Ovary (tissue), 9 donors: ENCODE measurements around the gene ATXN7. TPM values are rescaled to one million over a fixed set of nuclear protein-coding genes. Genes with fewer than 3 reads are reported as not detected.

Experiments
- DNase-seq, 5 donors: peaks; one replicate each; pipeline ENCODE4 v3.0.0-alpha.2; 2019 to 2020
- H3K27ac ChIP-seq, 2 donors: fragments of 200-600 bp; one replicate each; pipeline versions ENCODE4 v1.5.1 to v1.8.0; 2019 to 2022
- H3K27me3 ChIP-seq: fragments of 200-600 bp; one replicate; pipeline ENCODE4 v1.8.0; 2022
- H3K36me3 ChIP-seq: fragments of 200-600 bp; sonication (generic); one replicate; pipeline ENCODE4 v1.5.1; 2019
- H3K4me1 ChIP-seq: one replicate; pipeline ENCODE4 v1.8.1; 2013; ENCODE audit warnings: mild to moderate bottlenecking, moderate library complexity; ENCODE audit not compliant: insufficient read depth
- H3K4me3 ChIP-seq: fragments of 200-600 bp; sonication (generic); one replicate; pipeline ENCODE4 v1.5.1; 2017
- H3K9me3 ChIP-seq, 2 donors: fragments of 200-600 bp in 1 of 2; sonication (generic) in 1 of 2; one replicate each; pipeline versions ENCODE4 v1.5.1 to v1.8.1; 2013 to 2019; ENCODE audit warnings: mild to moderate bottlenecking in 1 of 2, moderate library complexity in 1 of 2
- EP300 ChIP-seq: sonication (generic); formaldehyde crosslinking; IDR thresholded peaks from one replicate; pipeline ENCODE4 v1.6.1; 2017; ENCODE audit warnings: antibody characterized with exemption
- POLR2A ChIP-seq: fragments of 450-650 bp; IDR thresholded peaks from one replicate; pipeline ENCODE4 v1.6.1; 2017; ENCODE audit warnings: antibody characterized with exemption, mild to moderate bottlenecking, moderate library complexity
- WGBS, 3 donors: extraction: QIAGEN DNeasy Blood & Tissue Kit in 1 of 3; methylation state at CpG; one replicate each; pipeline versions ENCODE4 v1.1.5 to v1.1.7; 2013 to 2017; 5-methylcytosine and 5-hydroxymethylcytosine counted together
- intact Hi-C, 4 donors: fragments of 100-400 bp; cut with DNase I; formaldehyde crosslinking; loops; one replicate each; pipeline versions ENCODE4 v1.11.0 to v1.15.1; 2022 to 2023
- polyA plus RNA-seq, 2 donors: library from polyadenylated mRNA; stranded (reverse); fragments of 200-250 nt in 1 of 2; fragments of 350-450 nt in 1 of 2; fragmentation: Illumina TruSeq in 1 of 2; extraction: RNeasy Lipid Tissue Mini Kit (QIAGEN cat#74804) in 1 of 2; gene quantifications; one replicate each; pipeline ENCODE4 v1.2.3, GENCODE V29; 2013 to 2014
- total RNA-seq, 7 donors: library from RNA; depleted of rRNA in 2 of 7; stranded (reverse); fragments of >200 nt in 2 of 7; fragmentation: NEBNext Ultra II Directional in 3 of 7; extraction: Animal tissue kit (Norgen Biotek cat#: 25700) in 3 of 7; gene quantifications; one replicate each; pipeline versions ENCODE4 v1.1.0 to v1.2.4, GENCODE V29; 2016 to 2023
- TF ChIP-seq, protein P1 (sequence below), 3 donors: fragments of 450-650 bp in 2 of 3; fragments of 200-600 bp in 1 of 3; IDR thresholded peaks; one replicate each; pipeline versions ENCODE4 v1.5.1 to v1.8.0; 2016 to 2022; ENCODE audit warnings: antibody characterized with exemption in 3 of 3, mild to moderate bottlenecking in 1 of 3
- donor health status: DM: no; HTN: no; CAD: no; lungs with moderate emphysema.
- donor health status: DM: no; HTN: no; CAD: no.
- donor health status: Bipolar disorder and iron deficiency.
- donor health status: DM: yes; HTN: yes; CAD: no.
- donor health status: DM: no; HTN: no; CAD: no.
- donor health status: DM: yes; HTN: yes; CAD: no.

Gene ATXN7
- total and polyA plus RNA-seq, 9 donors, result 4.3 to 47.0 (median 27.7) TPM

DNA sequence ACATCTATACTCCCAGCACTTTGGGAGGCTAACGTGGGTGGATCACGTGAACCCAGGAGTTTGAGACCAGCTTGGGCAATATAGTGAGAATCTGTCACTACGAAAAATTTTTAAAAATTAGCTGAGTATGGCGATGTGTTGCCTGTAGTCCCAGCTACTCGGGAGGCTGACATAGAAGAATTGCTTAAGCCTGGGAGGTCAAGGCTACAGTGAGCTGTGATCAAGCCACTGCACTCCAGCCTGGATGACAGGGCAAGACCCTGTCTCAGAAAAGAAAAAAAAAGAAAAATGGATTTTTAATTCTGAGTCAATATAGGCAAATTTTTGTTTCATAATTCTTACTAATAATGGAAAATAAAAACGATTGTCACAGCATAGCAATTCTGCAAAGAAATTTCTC is 31.3 kb upstream of the ATXN7 start:
- TF ChIP-seq EP300, result no peak
- TF ChIP-seq, protein P1, sequence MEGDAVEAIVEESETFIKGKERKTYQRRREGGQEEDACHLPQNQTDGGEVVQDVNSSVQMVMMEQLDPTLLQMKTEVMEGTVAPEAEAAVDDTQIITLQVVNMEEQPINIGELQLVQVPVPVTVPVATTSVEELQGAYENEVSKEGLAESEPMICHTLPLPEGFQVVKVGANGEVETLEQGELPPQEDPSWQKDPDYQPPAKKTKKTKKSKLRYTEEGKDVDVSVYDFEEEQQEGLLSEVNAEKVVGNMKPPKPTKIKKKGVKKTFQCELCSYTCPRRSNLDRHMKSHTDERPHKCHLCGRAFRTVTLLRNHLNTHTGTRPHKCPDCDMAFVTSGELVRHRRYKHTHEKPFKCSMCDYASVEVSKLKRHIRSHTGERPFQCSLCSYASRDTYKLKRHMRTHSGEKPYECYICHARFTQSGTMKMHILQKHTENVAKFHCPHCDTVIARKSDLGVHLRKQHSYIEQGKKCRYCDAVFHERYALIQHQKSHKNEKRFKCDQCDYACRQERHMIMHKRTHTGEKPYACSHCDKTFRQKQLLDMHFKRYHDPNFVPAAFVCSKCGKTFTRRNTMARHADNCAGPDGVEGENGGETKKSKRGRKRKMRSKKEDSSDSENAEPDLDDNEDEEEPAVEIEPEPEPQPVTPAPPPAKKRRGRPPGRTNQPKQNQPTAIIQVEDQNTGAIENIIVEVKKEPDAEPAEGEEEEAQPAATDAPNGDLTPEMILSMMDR (IDR thresholded peaks at IDR 0.05), result no peak
- TF ChIP-seq POLR2A, result no peak
- Histone ChIP-seq H3K4me1 (no peaks in the 10 kb centered on the region), H3K4me3 (no peak overlapping the region), H3K36me3 (no peaks in the 10 kb centered on the region), H3K9me3 (no peaks in the 10 kb centered on the region), H3K27me3 (no peaks in the 10 kb centered on the region), H3K27ac (no peak overlapping the region)
- DNase-seq, result no peak
- intact Hi-C loops, result no loop called here
- WGBS, 3 donors, result 83 to 86% (median 85%) methylated on average over 6 of the region's 6 CpGs

- DNase-seq, result no peak
- WGBS, 3 donors, result 0% methylated on average over 1 of the region's 1 CpG
- Histone ChIP-seq H3K9me3 (no peaks in the 10 kb centered on the region), H3K4me1 (no peaks in the 10 kb centered on the region), H3K4me3 (no peak overlapping the region), H3K36me3 (no peaks in the 10 kb centered on the region), H3K27me3 (no peaks in the 10 kb centered on the region), H3K27ac (no peak overlapping the region)
- intact Hi-C loops, result no loop called here
- TF ChIP-seq POLR2A (no peak), EP300 (no peak)
- TF ChIP-seq, protein P1 (IDR thresholded peaks at IDR 0.05), result no peak
Measured at GRCh38 chr3:63841704-63842103, 22.0 kb upstream of the ATXN7 start.

- H3K9me3 ChIP-seq, result no peaks in the 10 kb centered on the region
- intact Hi-C loops, result no loop called here
- TF ChIP-seq EP300 (no peak), POLR2A (no peak)
- TF ChIP-seq, protein P1 (IDR thresholded peaks at IDR 0.05), result no peak
- no peak overlapping the region for H3K4me3 ChIP-seq
- no peak for DNase-seq
- H3K4me1 ChIP-seq, result no peaks in the 10 kb centered on the region
- no peaks in the 10 kb centered on the region for H3K27me3 ChIP-seq
- H3K36me3 ChIP-seq, result no peaks in the 10 kb centered on the region
- no peak overlapping the region for H3K27ac ChIP-seq
Measured at GRCh38 chr3:63842127-63842526, 21.5 kb upstream of the ATXN7 start.

GRCh38 chr3:63845215-63845614 is 18.5 kb upstream of the ATXN7 start:
- H3K4me3 ChIP-seq, result no peak overlapping the region
- H3K36me3 ChIP-seq, result no peaks in the 10 kb centered on the region
- WGBS, 3 donors, result 78 to 92% (median 86%) methylated on average over 4 of the region's 4 CpGs
- no peak overlapping the region for H3K27ac ChIP-seq
- no peak for DNase-seq
- no peaks in the 10 kb centered on the region for H3K27me3 ChIP-seq
- H3K9me3 ChIP-seq, result no peaks in the 10 kb centered on the region
- TF ChIP-seq, protein P1 (IDR thresholded peaks at IDR 0.05), result no peak
- no peak for TF ChIP-seq POLR2A
- TF ChIP-seq EP300, result no peak
- intact Hi-C loops, result no loop called here
- no peaks in the 10 kb centered on the region for H3K4me1 ChIP-seq
